IMR-90 (cell line): Measurements from ENCODE around the gene MTA2. TPM values are rescaled to one million over a fixed set of nuclear protein-coding genes. Genes with fewer than 3 reads are reported as not detected.

Experiments
- ATAC-seq: fragments of 200-7000 bp; cut with Tn5 transposase; 2 replicates; pipeline ENCODE4 v1.9.1; 2020; ENCODE audit warnings: low read depth, mild to moderate bottlenecking, moderate library complexity
- BruUV-seq: library from RNA; stranded (reverse); fragments of 400-500 nt; replicated peaks from 2 replicates; lab custom pipeline; 2021; lab: Mats Ljungman, UMichigan
- CTCF ChIA-PET: fragments of 300-600 bp; formaldehyde crosslinking; extraction: SDS; loops from one replicate; lab custom pipeline; 2021; ENCODE audit warnings: antibody characterized with exemption; lab: Yijun Ruan, JAX
- POLR2A ChIA-PET: fragments of 300-600 bp; sonication (Branson Sonifier 250); formaldehyde crosslinking; loops from one replicate; lab custom pipeline; 2022; ENCODE audit warnings: antibody characterized with exemption; ENCODE audit not compliant: unreplicated experiment; lab: Charles Lee
- DNase-seq: peaks from one replicate; pipeline ENCODE4 v3.0.0; 2013
- H2AFZ ChIP-seq: replicated peaks from 2 replicates; pipeline ENCODE3; 2013; ENCODE audit warnings: low read length, mild to moderate bottlenecking; ENCODE audit not compliant: poor library complexity
- H2AK5ac ChIP-seq: 2 replicates; pipeline ENCODE4 v1.6.1; 2013; ENCODE audit warnings: low read depth, low read length, inconsistent platforms
- H2AK9ac ChIP-seq: replicated peaks from 2 replicates; pipeline ENCODE3; 2013; ENCODE audit warnings: mild to moderate bottlenecking, low read depth, low read length, moderate library complexity; ENCODE audit not compliant: poor library complexity
- H2BK120ac ChIP-seq: 2 replicates; pipeline ENCODE4 v1.6.1; 2013; ENCODE audit warnings: low read depth, low read length, inconsistent platforms
- H2BK15ac ChIP-seq: 3 replicates; pipeline ENCODE4 v1.6.1; 2013; ENCODE audit warnings: low read depth, low read length, inconsistent platforms
- H2BK20ac ChIP-seq: 2 replicates; pipeline ENCODE4 v1.6.1; 2013; ENCODE audit warnings: low read depth, mild to moderate bottlenecking, inconsistent platforms, low read length, moderate library complexity
- H2BK5ac ChIP-seq: 2 replicates; pipeline ENCODE4 v1.6.1; 2013; ENCODE audit warnings: mild to moderate bottlenecking, low read depth, low read length, inconsistent platforms; ENCODE audit not compliant: poor library complexity, severe bottlenecking
- H3K14ac ChIP-seq: replicated peaks from 2 replicates; pipeline ENCODE4 v1.6.1; 2013; ENCODE audit warnings: low read depth, low read length, inconsistent platforms
- H3K18ac ChIP-seq: 2 replicates; pipeline ENCODE4 v1.6.1; 2013; ENCODE audit warnings: low read depth, low read length, control low read depth
- H3K23ac ChIP-seq: 2 replicates; pipeline ENCODE4 v1.6.1; 2013; ENCODE audit warnings: low read depth, low read length, inconsistent platforms
- H3K27ac ChIP-seq: 2 replicates; pipeline ENCODE4 v1.5.1; 2013; ENCODE audit warnings: mild to moderate bottlenecking, control low read depth, low read length; ENCODE audit not compliant: insufficient read depth
- H3K27me3 ChIP-seq: 2 replicates; pipeline ENCODE4 v1.6.1; 2013; ENCODE audit warnings: low read length; ENCODE audit not compliant: control insufficient read depth, insufficient read depth
- H3K36me3 ChIP-seq: 2 replicates; pipeline ENCODE4 v1.6.1; 2013; ENCODE audit warnings: low read length, mixed read lengths; ENCODE audit not compliant: control insufficient read depth, insufficient read depth
- H3K4ac ChIP-seq: 2 replicates; pipeline ENCODE4 v1.6.1; 2013; ENCODE audit warnings: low read depth, low read length, inconsistent platforms
- H3K4me1 ChIP-seq: 2 replicates; pipeline ENCODE4 v1.6.1; 2013; ENCODE audit warnings: low read length, mixed read lengths; ENCODE audit not compliant: control insufficient read depth, insufficient read depth
- H3K4me2 ChIP-seq: 2 replicates; pipeline ENCODE4 v1.6.1; 2013; ENCODE audit warnings: low read depth, mild to moderate bottlenecking, control low read depth, low read length, moderate library complexity
- H3K4me3 ChIP-seq: 2 replicates; pipeline ENCODE4 v1.5.1; 2013; ENCODE audit warnings: low read depth, mild to moderate bottlenecking, control low read depth, low read length, moderate library complexity; ENCODE audit not compliant: insufficient read depth
- H3K56ac ChIP-seq: 2 replicates; pipeline ENCODE4 v1.6.1; 2013; ENCODE audit warnings: low read length, inconsistent platforms; ENCODE audit not compliant: insufficient read depth; ENCODE audit errors: extremely low read depth
- H3K79me1 ChIP-seq, 2 experiments: 2 replicates each; pipeline ENCODE4 v1.6.1; 2013; ENCODE audit warnings: low read length in 2 of 2, inconsistent platforms in 1 of 2, low read depth in 1 of 2
- H3K9ac ChIP-seq: 2 replicates; pipeline ENCODE4 v1.6.1; 2013; ENCODE audit warnings: low read depth, low read length, control low read depth
- H3K9me1 ChIP-seq: 2 replicates; pipeline ENCODE4 v1.6.1; 2013; ENCODE audit warnings: low read length, inconsistent platforms; ENCODE audit not compliant: insufficient read depth
- H3K9me3 ChIP-seq: 2 replicates; pipeline ENCODE4 v1.6.1; 2013; ENCODE audit warnings: low read length; ENCODE audit not compliant: control insufficient read depth, insufficient read depth
- H4K20me1 ChIP-seq: 2 replicates; pipeline ENCODE4 v1.6.1; 2013; ENCODE audit warnings: low read length, inconsistent platforms; ENCODE audit not compliant: insufficient read depth
- H4K5ac ChIP-seq: 2 replicates; pipeline ENCODE4 v1.6.1; 2013; ENCODE audit warnings: mild to moderate bottlenecking, low read depth, low read length, control low read depth
- H4K8ac ChIP-seq, 2 experiments: 2 replicates each; pipeline ENCODE4 v1.6.1; 2013; ENCODE audit warnings: low read depth in 2 of 2, low read length in 2 of 2, control low read depth in 1 of 2, inconsistent platforms in 1 of 2
- H4K91ac ChIP-seq: 2 replicates; pipeline ENCODE4 v1.6.1; 2013; ENCODE audit warnings: low read depth, low read length, inconsistent platforms; ENCODE audit not compliant: insufficient read depth
- BHLHE40 ChIP-seq: fragments of 150-350 bp; IDR thresholded peaks from 2 replicates; pipeline ENCODE4 v1.6.1; 2016; ENCODE audit warnings: mild to moderate bottlenecking, low read depth, low read length
- CEBPB ChIP-seq: IDR thresholded peaks from 2 replicates; pipeline ENCODE4 v1.6.1; 2012; ENCODE audit warnings: low read depth, low read length, improper control_type of control experiment
- CHD1 ChIP-seq: IDR thresholded peaks from 2 replicates; pipeline ENCODE4 v1.6.1; 2012; ENCODE audit warnings: low read depth, low read length, improper control_type of control experiment
- CTCF ChIP-seq: conservative IDR thresholded peaks from 2 replicates; pipeline ENCODE4 v1.5.1; 2012; ENCODE audit warnings: mild to moderate bottlenecking, low read depth, low read length, improper control_type of control experiment
- FOS ChIP-seq: fragments of 150-350 bp; IDR thresholded peaks from 2 replicates; pipeline ENCODE4 v1.6.1; 2016; ENCODE audit warnings: low read depth, low read length
- MAFK ChIP-seq: IDR thresholded peaks from 2 replicates; pipeline ENCODE4 v1.6.1; 2012; ENCODE audit warnings: low read depth, low read length, improper control_type of control experiment
- MAZ ChIP-seq: IDR thresholded peaks from 2 replicates; pipeline ENCODE4 v1.6.1; 2012; ENCODE audit warnings: low read depth, mild to moderate bottlenecking, low read length, improper control_type of control experiment, moderate library complexity, borderline replicate concordance
- MXI1 ChIP-seq: IDR thresholded peaks from 2 replicates; pipeline ENCODE4 v1.6.1; 2012; ENCODE audit warnings: low read depth, mild to moderate bottlenecking, low read length, moderate library complexity, borderline replicate concordance
- NFE2L2 ChIP-seq: fragments of 150-350 bp; IDR thresholded peaks from 2 replicates; pipeline ENCODE4 v1.6.1; 2016; ENCODE audit warnings: low read depth, mild to moderate bottlenecking, low read length
- POLR2A ChIP-seq: IDR thresholded peaks from 2 replicates; pipeline ENCODE4 v1.6.1; 2012; ENCODE audit warnings: mild to moderate bottlenecking, low read depth, low read length
- RAD21 ChIP-seq: IDR thresholded peaks from 2 replicates; pipeline ENCODE4 v1.6.1; 2012; ENCODE audit warnings: low read length, improper control_type of control experiment
- RCOR1 ChIP-seq: IDR thresholded peaks from 2 replicates; pipeline ENCODE4 v1.6.1; 2012; ENCODE audit warnings: mild to moderate bottlenecking, low read length, improper control_type of control experiment; ENCODE audit not compliant: insufficient replicate concordance
- SMC3 ChIP-seq: fragments of 150-350 bp; IDR thresholded peaks from 2 replicates; pipeline ENCODE4 v1.6.1; 2016; ENCODE audit warnings: low read depth, mild to moderate bottlenecking, antibody characterized with exemption, low read length, moderate library complexity
- WGBS, 2 experiments: methylation state at CpG; one replicate each; pipeline versions ENCODE4 v1.1.5 to v1.1.7; 2013; ENCODE audit warnings: missing lambda C conversion rate in 2 of 2; ENCODE audit not compliant: insufficient read length in 1 of 2; ENCODE audit errors: extremely low coverage in 2 of 2; 5-methylcytosine and 5-hydroxymethylcytosine counted together
- dilution Hi-C: fragments of 300-500 bp; cut with HindIII; formaldehyde crosslinking; loops from one replicate; pipeline ENCODE4 v1.14.3; 2018; ENCODE audit warnings: low sequenced_read_pairs; ENCODE audit not compliant: unreplicated experiment
- in situ Hi-C: fragments of 300-500 bp; cut with MboI; formaldehyde crosslinking; loops from 3 replicates; pipeline ENCODE4 v1.14.3; 2019; ENCODE audit warnings: low sequenced_read_pairs, inconsistent platforms, mixed read lengths
- intact Hi-C: fragments of 100-400 bp; cut with micrococcal nuclease; formaldehyde crosslinking; loops from 2 replicates; pipeline ENCODE4 v1.10.0; 2022
- polyA plus RNA-seq, 3 experiments: library from polyadenylated mRNA; depleted of rRNA; stranded (reverse); fragments of >200 nt; gene quantifications; 2 replicates each; pipeline ENCODE4 v1.2.3, GENCODE V29; 2012; ENCODE audit warnings: low replicate concordance in 1 of 3
- total RNA-seq: library from RNA; depleted of rRNA; stranded (reverse); fragments of >200 nt; gene quantifications from 2 replicates; pipeline ENCODE4 v1.2.3, GENCODE V29; 2012
- TF ChIP-seq, protein P1 (sequence below): fragments of 150-350 bp; IDR thresholded peaks from 2 replicates; pipeline ENCODE4 v1.6.1; 2016; ENCODE audit warnings: low read depth, mild to moderate bottlenecking, low read length, moderate library complexity, borderline replicate concordance

Gene MTA2
- total and polyA plus RNA-seq, 2 of the 4 experiments (the other 2 are of a cell fraction), result 34.8 to 136 TPM

DNA sequence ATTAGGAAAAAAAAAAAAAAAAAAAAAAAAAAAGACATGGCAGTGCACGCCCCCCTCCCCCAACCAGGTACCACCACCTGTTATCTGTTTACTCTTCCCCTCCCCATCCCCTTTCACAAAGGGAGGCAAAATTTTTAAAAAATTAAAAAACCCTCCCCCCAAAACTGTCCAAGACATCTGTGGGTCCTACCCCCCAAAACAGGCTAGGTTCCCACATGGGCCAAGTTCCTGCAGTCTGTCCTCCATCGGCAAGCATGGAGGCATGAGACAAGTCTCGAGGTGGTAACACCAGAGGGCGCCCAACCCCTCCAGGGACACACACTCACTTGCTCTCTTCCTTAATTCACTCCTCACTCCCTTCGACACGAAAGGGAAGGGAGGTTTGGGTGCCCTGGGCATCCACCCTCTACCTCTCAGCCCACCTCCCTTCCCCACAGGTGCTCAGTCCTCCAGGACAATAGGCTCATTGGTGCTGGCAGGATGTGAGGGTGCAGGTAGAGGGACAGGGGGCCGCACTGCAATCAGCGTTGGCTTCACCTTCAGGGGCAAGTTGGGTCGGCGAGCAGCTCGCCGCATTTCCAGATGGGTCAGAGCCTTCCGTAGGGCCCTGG, 8.1 kb downstream of the MTA2 start (continued):
- TF ChIP-seq POLR2A, result no peak
- no peak for TF ChIP-seq MAZ
- TF ChIP-seq RCOR1, result no peak
- TF ChIP-seq MXI1, result peak; percentile 52; the same call in 1 of the 2 replicates
- TF ChIP-seq NFE2L2, result no peak
- TF ChIP-seq CHD1, result no peak

DNA sequence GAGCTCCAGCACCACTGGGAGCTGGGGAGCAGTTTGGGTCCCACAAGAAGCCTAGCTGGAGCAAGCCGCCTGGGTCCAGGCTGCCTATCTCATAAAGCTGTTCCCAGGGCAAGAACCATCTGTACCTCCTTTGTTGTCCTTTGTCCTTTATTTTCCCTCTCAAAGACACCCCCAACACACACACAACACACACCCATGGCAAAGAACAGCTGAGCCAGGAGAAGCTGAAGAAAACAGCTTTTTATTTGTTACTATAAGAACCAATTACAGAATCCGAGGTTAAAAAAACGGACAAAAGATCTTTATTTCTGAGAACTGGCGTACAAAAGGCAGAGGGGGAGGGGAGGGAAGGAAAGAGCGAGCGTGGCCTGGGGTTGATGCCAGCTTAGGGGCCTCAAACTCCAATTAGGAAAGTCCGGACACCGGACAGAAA, 8.7 kb downstream of the MTA2 start:
- no TSS peak for BruUV-seq
- Histone ChIP-seq H4K5ac (no peak overlapping the region), H3K14ac (no peak overlapping the region), H4K91ac (no peak overlapping the region), H3K9me1 (0 out of 2 replicates have a peak, but pooled peaks cover 4% of the 10 kb centered on the region), H3K4me3 (no peak overlapping the region), H2BK15ac (no peak overlapping the region), H3K27me3 (no peaks in the 10 kb centered on the region), H3K79me1 (peaks cover 19 to 45% of the 10 kb centered on the region in 2 experiments), H3K4me2 (no peak overlapping the region), H4K20me1 (peaks cover 5% of the 10 kb centered on the region; the same call in 1 of the 2 replicates), H2AK9ac (no peak overlapping the region), H2BK20ac (no peak overlapping the region), H3K18ac (no peak overlapping the region), H4K8ac (no peak overlapping the region), H3K36me3 (peaks cover 47% of the 10 kb centered on the region), H3K4me1 (peaks cover 6% of the 10 kb centered on the region), H3K56ac (no peak overlapping the region), H3K4ac (no peak overlapping the region), H3K23ac (no peak overlapping the region), H3K9me3 (no peaks in the 10 kb centered on the region), H3K27ac (no peak overlapping the region), H2AFZ (no peak overlapping the region), H2AK5ac (no peak overlapping the region), H3K9ac (no peak overlapping the region), H2BK120ac (no peak overlapping the region), H2BK5ac (no peak overlapping the region)
- TF ChIP-seq RAD21, result no peak
- TF ChIP-seq NFE2L2, result no peak
- no peak for TF ChIP-seq RCOR1
- no peak for TF ChIP-seq FOS
- no peak for TF ChIP-seq MAFK
- no peak for TF ChIP-seq CTCF
- no peak for TF ChIP-seq CEBPB
- TF ChIP-seq, protein P1, sequence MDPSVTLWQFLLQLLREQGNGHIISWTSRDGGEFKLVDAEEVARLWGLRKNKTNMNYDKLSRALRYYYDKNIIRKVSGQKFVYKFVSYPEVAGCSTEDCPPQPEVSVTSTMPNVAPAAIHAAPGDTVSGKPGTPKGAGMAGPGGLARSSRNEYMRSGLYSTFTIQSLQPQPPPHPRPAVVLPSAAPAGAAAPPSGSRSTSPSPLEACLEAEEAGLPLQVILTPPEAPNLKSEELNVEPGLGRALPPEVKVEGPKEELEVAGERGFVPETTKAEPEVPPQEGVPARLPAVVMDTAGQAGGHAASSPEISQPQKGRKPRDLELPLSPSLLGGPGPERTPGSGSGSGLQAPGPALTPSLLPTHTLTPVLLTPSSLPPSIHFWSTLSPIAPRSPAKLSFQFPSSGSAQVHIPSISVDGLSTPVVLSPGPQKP, result no peak
- no peak for TF ChIP-seq SMC3
- TF ChIP-seq BHLHE40, result no peak
- WGBS, 2 experiments, result no CpG with 5 or more reads among the region's 8 CpGs
- ChIA-PET CTCF (interaction anchor here (0.6 kb wide), 2 partner anchors 24 to 264 kb away, joined by 3 read pairs; no protein-coding TSS in a partner anchor), POLR2A (interaction anchor here (0.5 kb wide), 1 partner anchor 30 kb away, joined by 5 read pairs; no protein-coding TSS in a partner anchor)
- dilution Hi-C loops, result no loop called here
- intact Hi-C loops, result loop anchor here (10.0 kb wide), 1 partner anchor 102 kb away; no protein-coding TSS in a partner anchor
- in situ Hi-C loops, result no loop called here
- ATAC-seq (no peak), DNase-seq (no peak)
